T-helper 17 cell (primary cell): ENCODE data around the gene OPHN1. TPM values are rescaled to one million over a fixed set of nuclear protein-coding genes. Genes with fewer than 3 reads are reported as not detected.

Experiments used
- ATAC-seq: fragments of 150-1000 bp; cut with Tn5 transposase; 2 replicates; pipeline ENCODE4 v1.10.0; 2021; ENCODE audit warnings: mild to moderate bottlenecking, moderate library complexity
- DNase-seq, 3 donors: peaks; one replicate each; pipeline versions ENCODE4 v3.0.0 to v3.0.0-alpha.2; 2020 to 2021
- H3K9me3 ChIP-seq: one replicate; pipeline ENCODE4 v1.7.0; 2013; ENCODE audit warnings: low read length, mild to moderate bottlenecking; ENCODE audit not compliant: control insufficient read depth, poor library complexity, severe bottlenecking
- H3K27ac Mint-ChIP-seq: one replicate; pipeline ENCODE4 v1.8.0; 2022; ENCODE audit warnings: mild to moderate bottlenecking, moderate library complexity, mixed read lengths
- H3K27me3 Mint-ChIP-seq: one replicate; pipeline ENCODE4 v1.8.0; 2022; ENCODE audit warnings: mixed read lengths
- H3K36me3 Mint-ChIP-seq: one replicate; pipeline ENCODE4 v1.8.0; 2022; ENCODE audit warnings: low read depth, mixed read lengths
- H3K4me1 Mint-ChIP-seq: one replicate; pipeline ENCODE4 v1.8.0; 2022; ENCODE audit warnings: mild to moderate bottlenecking, mixed read lengths
- H3K4me3 Mint-ChIP-seq: one replicate; pipeline ENCODE4 v1.8.0; 2022; ENCODE audit warnings: mild to moderate bottlenecking, moderate library complexity, mixed read lengths
- total RNA-seq, 4 donors: library from RNA in 2 of 4; stranded (reverse) in 2 of 4; gene quantifications; one replicate each; pipeline ENCODE4 v1.2.3 and lab custom pipeline; 2022 to 2026

The OPHN1 gene
- total RNA-seq, 2 donors from 2014 or later, result 0.37 to 1.4 TPM

DNA sequence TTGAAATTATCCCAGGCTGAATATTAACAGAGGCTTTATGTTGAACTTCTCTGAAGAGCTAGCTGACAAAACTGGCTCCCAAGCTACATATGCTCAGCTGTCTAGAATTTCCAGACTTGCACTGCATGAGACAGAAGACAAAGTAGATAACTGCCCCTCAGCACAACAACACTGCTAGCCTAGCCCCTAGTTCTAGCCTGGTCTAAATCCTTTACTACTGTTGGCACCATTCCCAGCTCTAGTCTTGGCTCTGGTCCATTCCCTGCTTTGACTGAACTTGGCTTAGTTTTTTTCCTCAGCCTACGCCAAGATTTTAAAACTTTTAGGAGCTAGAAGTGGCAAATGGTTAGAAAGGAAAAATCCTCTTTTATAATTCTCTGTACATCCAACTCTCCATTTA lies 7.6 kb upstream of the OPHN1 start:
- Mint-ChIP-seq H3K4me3 (no peak overlapping the region), H3K36me3 (no peaks in the 10 kb centered on the region), H3K4me1 (peaks cover 3% of the 10 kb centered on the region), H3K27me3 (no peaks in the 10 kb centered on the region), H3K27ac (no peak overlapping the region)
- DNase-seq (no peak), ATAC-seq (no peak)
- H3K9me3 ChIP-seq, result no peaks in the 10 kb centered on the region

- Mint-ChIP-seq H3K27me3 (no peaks in the 10 kb centered on the region), H3K27ac (no peak overlapping the region), H3K4me1 (peaks cover 3% of the 10 kb centered on the region), H3K4me3 (no peak overlapping the region), H3K36me3 (no peaks in the 10 kb centered on the region)
- ATAC-seq, result no peak
- H3K9me3 ChIP-seq, result no peaks in the 10 kb centered on the region
- DNase-seq, result no peak
Observed at GRCh38 chrX:68440442-68440841, 7.1 kb upstream of the OPHN1 start.

- Mint-ChIP-seq H3K27me3 (peaks cover 8% of the 10 kb centered on the region), H3K4me1 (peaks cover 3% of the 10 kb centered on the region), H3K27ac (no peak overlapping the region), H3K4me3 (no peak overlapping the region), H3K36me3 (no peaks in the 10 kb centered on the region)
- H3K9me3 ChIP-seq, result no peaks in the 10 kb centered on the region
- no peak for DNase-seq
- ATAC-seq, result no peak
Observed at GRCh38 chrX:68439341-68439740, 6.0 kb upstream of the OPHN1 start.

DNA sequence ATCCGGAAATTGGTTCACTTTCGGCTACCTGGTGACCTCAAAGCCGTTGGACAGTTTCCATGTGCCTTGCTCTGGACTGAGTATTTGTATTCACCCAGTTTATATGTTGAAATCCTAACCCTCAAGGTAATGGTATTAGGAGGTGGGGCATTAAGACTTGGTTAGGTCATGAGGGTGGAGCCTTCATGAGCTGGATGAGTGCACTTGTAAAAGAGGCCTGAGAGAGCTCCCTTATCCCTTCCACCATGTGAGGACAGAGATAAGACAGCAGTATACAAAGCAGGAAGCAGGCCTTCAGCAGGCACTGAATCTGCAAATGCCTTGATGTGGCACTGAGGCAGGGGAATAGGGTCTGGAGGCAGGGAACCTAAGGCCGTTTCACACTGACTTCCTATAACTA lies 5.3 kb upstream of the OPHN1 start:
- DNase-seq (no peak), ATAC-seq (no peak)
- no peak overlapping the region for H3K4me3 Mint-ChIP-seq
- H3K4me1 Mint-ChIP-seq, result peaks cover 8% of the 10 kb centered on the region
- no peak overlapping the region for H3K27ac Mint-ChIP-seq
- no peaks in the 10 kb centered on the region for H3K36me3 Mint-ChIP-seq
- peaks cover 13% of the 10 kb centered on the region for H3K27me3 Mint-ChIP-seq
- no peaks in the 10 kb centered on the region for H3K9me3 ChIP-seq

- Mint-ChIP-seq H3K4me1 (peaks cover 8% of the 10 kb centered on the region), H3K27ac (peak overlapping the region; percentile 59), H3K36me3 (no peaks in the 10 kb centered on the region), H3K27me3 (peaks cover 24% of the 10 kb centered on the region), H3K4me3 (peak overlapping the region; percentile 90)
- H3K9me3 ChIP-seq, result no peaks in the 10 kb centered on the region
- DNase-seq, result no peak
- ATAC-seq, result no peak
Observed at GRCh38 chrX:68433981-68434299, 645 bp upstream of the OPHN1 start.

GRCh38 chrX:68432648-68433047 lies 647 bp downstream of the OPHN1 start:
- H3K4me1 Mint-ChIP-seq, result peaks cover 8% of the 10 kb centered on the region
- H3K9me3 ChIP-seq, result no peaks in the 10 kb centered on the region
- H3K4me3 Mint-ChIP-seq, result peak overlapping the region; percentile 90
- DNase-seq (no peak), ATAC-seq (no peak)
- peak overlapping the region; percentile 59 for H3K27ac Mint-ChIP-seq
- peaks cover 24% of the 10 kb centered on the region for H3K27me3 Mint-ChIP-seq
- H3K36me3 Mint-ChIP-seq, result peaks cover 2% of the 10 kb centered on the region

- no peak for ATAC-seq
- Mint-ChIP-seq H3K36me3 (peaks cover 2% of the 10 kb centered on the region), H3K4me1 (peaks cover 8% of the 10 kb centered on the region), H3K4me3 (no peak overlapping the region), H3K27me3 (peaks cover 24% of the 10 kb centered on the region), H3K27ac (no peak overlapping the region)
- no peak for DNase-seq
- no peaks in the 10 kb centered on the region for H3K9me3 ChIP-seq
Observed at GRCh38 chrX:68431836-68432235, 1.5 kb downstream of the OPHN1 start.

GRCh38 chrX:68429216-68429615 lies 4.1 kb downstream of the OPHN1 start:
- Mint-ChIP-seq H3K27ac (no peak overlapping the region), H3K36me3 (peaks cover 2% of the 10 kb centered on the region), H3K27me3 (peaks cover 15% of the 10 kb centered on the region), H3K4me1 (peaks cover 8% of the 10 kb centered on the region), H3K4me3 (no peak overlapping the region)
- DNase-seq (no peak), ATAC-seq (no peak)
- H3K9me3 ChIP-seq, result no peaks in the 10 kb centered on the region

GRCh38 chrX:68428431-68428830 lies 4.9 kb downstream of the OPHN1 start:
- H3K27ac Mint-ChIP-seq, result no peak overlapping the region
- peaks cover 11% of the 10 kb centered on the region for H3K27me3 Mint-ChIP-seq
- H3K4me3 Mint-ChIP-seq, result no peak overlapping the region
- ATAC-seq, result no peak
- peaks cover 3% of the 10 kb centered on the region for H3K4me1 Mint-ChIP-seq
- H3K36me3 Mint-ChIP-seq, result peaks cover 2% of the 10 kb centered on the region
- no peaks in the 10 kb centered on the region for H3K9me3 ChIP-seq
- no peak for DNase-seq

DNA sequence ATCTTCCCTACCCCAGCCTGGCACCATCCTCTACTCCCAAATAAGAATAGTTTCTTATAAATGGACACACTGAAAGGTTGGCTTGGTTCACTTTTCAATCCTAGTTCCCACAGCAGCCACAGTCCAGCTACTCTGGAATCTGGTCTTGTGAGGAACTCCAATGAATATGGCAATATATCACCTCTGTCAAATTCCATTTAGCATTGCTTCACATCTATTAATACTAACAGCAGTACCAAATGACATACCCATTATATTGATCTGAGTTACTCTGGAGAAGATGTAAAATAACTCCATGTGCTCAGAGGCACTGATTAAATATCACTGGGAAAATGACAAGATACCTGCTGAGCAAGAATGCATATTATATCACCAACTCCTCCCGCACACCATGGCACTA lies 8.6 kb downstream of the OPHN1 start:
- DNase-seq, result no peak
- no peak overlapping the region for H3K27ac Mint-ChIP-seq
- H3K4me1 Mint-ChIP-seq, result peaks cover 4% of the 10 kb centered on the region
- H3K4me3 Mint-ChIP-seq, result no peak overlapping the region
- no peaks in the 10 kb centered on the region for H3K9me3 ChIP-seq
- H3K27me3 Mint-ChIP-seq, result peaks cover 5% of the 10 kb centered on the region
- peaks cover 2% of the 10 kb centered on the region for H3K36me3 Mint-ChIP-seq
- ATAC-seq, result no peak

GRCh38 chrX:68422478-68422877 lies 10.8 kb downstream of the OPHN1 start:
- H3K27me3 Mint-ChIP-seq, result peaks cover 5% of the 10 kb centered on the region
- ATAC-seq, result no peak
- no peak overlapping the region for H3K27ac Mint-ChIP-seq
- no peak for DNase-seq
- H3K9me3 ChIP-seq, result no peaks in the 10 kb centered on the region
- no peak overlapping the region for H3K4me3 Mint-ChIP-seq
- no peaks in the 10 kb centered on the region for H3K36me3 Mint-ChIP-seq
- peaks cover 4% of the 10 kb centered on the region for H3K4me1 Mint-ChIP-seq

- ATAC-seq (no peak), DNase-seq (no peak)
- H3K9me3 ChIP-seq, result no peaks in the 10 kb centered on the region
- Mint-ChIP-seq H3K36me3 (no peaks in the 10 kb centered on the region), H3K27ac (no peak overlapping the region), H3K27me3 (peaks cover 5% of the 10 kb centered on the region), H3K4me1 (peaks cover 4% of the 10 kb centered on the region), H3K4me3 (no peak overlapping the region)
Observed at GRCh38 chrX:68421636-68422035, 11.7 kb downstream of the OPHN1 start.

GRCh38 chrX:68420559-68420958 lies 12.7 kb downstream of the OPHN1 start:
- no peak overlapping the region for H3K4me3 Mint-ChIP-seq
- peaks cover 5% of the 10 kb centered on the region for H3K27me3 Mint-ChIP-seq
- DNase-seq (no peak), ATAC-seq (no peak)
- no peaks in the 10 kb centered on the region for H3K9me3 ChIP-seq
- H3K27ac Mint-ChIP-seq, result no peak overlapping the region
- H3K36me3 Mint-ChIP-seq, result no peaks in the 10 kb centered on the region
- peaks cover 4% of the 10 kb centered on the region for H3K4me1 Mint-ChIP-seq

- no peak for ATAC-seq
- no peak overlapping the region for H3K4me3 Mint-ChIP-seq
- H3K36me3 Mint-ChIP-seq, result no peaks in the 10 kb centered on the region
- DNase-seq, result no peak
- H3K27ac Mint-ChIP-seq, result no peak overlapping the region
- peaks cover 5% of the 10 kb centered on the region for H3K27me3 Mint-ChIP-seq
- H3K9me3 ChIP-seq, result no peaks in the 10 kb centered on the region
- peaks cover 4% of the 10 kb centered on the region for H3K4me1 Mint-ChIP-seq
Observed at GRCh38 chrX:68419975-68420374, 13.3 kb downstream of the OPHN1 start.

GRCh38 chrX:68417651-68418050 lies 15.6 kb downstream of the OPHN1 start:
- H3K27ac Mint-ChIP-seq, result no peak overlapping the region
- H3K4me1 Mint-ChIP-seq, result peaks cover 4% of the 10 kb centered on the region
- H3K27me3 Mint-ChIP-seq, result peaks cover 5% of the 10 kb centered on the region
- H3K4me3 Mint-ChIP-seq, result no peak overlapping the region
- ATAC-seq, result no peak
- H3K9me3 ChIP-seq, result no peaks in the 10 kb centered on the region
- H3K36me3 Mint-ChIP-seq, result no peaks in the 10 kb centered on the region
- no peak for DNase-seq
